WTC11 (cell line): ENCODE results near the gene C19orf67. TPM values are rescaled to one million over a fixed set of nuclear protein-coding genes. Genes with fewer than 3 reads are reported as not detected.

Experiments used
- ATAC-seq: fragments of 200-7000 bp; cut with Tn5 transposase; 2 replicates; pipeline ENCODE4 v1.10.0; 2021; ENCODE audit warnings: mild to moderate bottlenecking, moderate library complexity
- CTCF ChIA-PET: fragments of 300-600 bp; sonication (Branson Sonifier 250); formaldehyde crosslinking; loops from one replicate; lab custom pipeline; 2021; ENCODE audit warnings: antibody characterized with exemption; lab: Charles Lee
- POLR2A ChIA-PET: fragments of 350-600 bp; sonication (Branson Sonifier 250); formaldehyde crosslinking; loops from one replicate; lab custom pipeline; 2021; ENCODE audit warnings: antibody characterized with exemption; lab: Charles Lee
- DNase-seq: peaks from one replicate; pipeline ENCODE4 v3.0.0; 2021; ENCODE audit warnings: low spot score
- H3K27ac Mint-ChIP-seq: 2 replicates; pipeline ENCODE4 v1.8.0; 2021; ENCODE audit warnings: mixed read lengths
- H3K27me3 Mint-ChIP-seq: 2 replicates; pipeline ENCODE4 v1.8.0; 2021; ENCODE audit warnings: low read depth, mild to moderate bottlenecking, moderate library complexity, mixed read lengths
- H3K36me3 Mint-ChIP-seq: 2 replicates; pipeline ENCODE4 v1.8.0; 2021; ENCODE audit warnings: mixed read lengths
- H3K4me1 Mint-ChIP-seq: 2 replicates; pipeline ENCODE4 v1.8.0; 2022; ENCODE audit warnings: mixed read lengths
- H3K4me3 Mint-ChIP-seq: 2 replicates; pipeline ENCODE4 v1.8.0; 2021; ENCODE audit warnings: mild to moderate bottlenecking, moderate library complexity, mixed read lengths
- H3K9me3 Mint-ChIP-seq: 2 replicates; pipeline ENCODE4 v1.8.0; 2021; ENCODE audit warnings: mixed read lengths
- FOXP1 ChIP-seq: sonication (generic); formaldehyde crosslinking; IDR thresholded peaks from 2 replicates; pipeline ENCODE4 v1.8.0; 2022; ENCODE audit warnings: missing genetic modification reagents, mild to moderate bottlenecking, moderate library complexity, borderline replicate concordance
- GABPB1 ChIP-seq: sonication (generic); formaldehyde crosslinking; IDR thresholded peaks from 2 replicates; pipeline ENCODE4 v1.8.1; 2023; ENCODE audit warnings: mild to moderate bottlenecking, missing genetic modification reagents
- JAZF1 ChIP-seq: fragments of 250-450 bp; sonication (Bioruptor Pico); IDR thresholded peaks from 2 replicates; pipeline ENCODE4 v1.9.0; 2021; ENCODE audit warnings: moderate library complexity, mild to moderate bottlenecking, inconsistent platforms
- MYBL2 ChIP-seq: sonication (generic); formaldehyde crosslinking; IDR thresholded peaks from 2 replicates; pipeline ENCODE4 v1.8.1; 2023; ENCODE audit warnings: mild to moderate bottlenecking, moderate library complexity, missing genetic modification reagents
- RORB ChIP-seq: fragments of 250-450 bp; sonication (Bioruptor Pico); IDR thresholded peaks from 2 replicates; pipeline ENCODE4 v1.9.0; 2021; ENCODE audit warnings: mild to moderate bottlenecking
- SMAD3 ChIP-seq: sonication (generic); formaldehyde crosslinking; IDR thresholded peaks from 2 replicates; pipeline ENCODE4 v1.8.0; 2022; ENCODE audit warnings: missing genetic modification reagents, mild to moderate bottlenecking, borderline replicate concordance
- ZNF121 ChIP-seq: sonication (generic); formaldehyde crosslinking; IDR thresholded peaks from 2 replicates; pipeline ENCODE4 v1.8.0; 2023; ENCODE audit warnings: missing genetic modification reagents
- ZNF138 ChIP-seq: sonication (generic); formaldehyde crosslinking; conservative IDR thresholded peaks from 2 replicates; pipeline ENCODE4 v1.8.1; 2022; ENCODE audit warnings: mild to moderate bottlenecking, moderate library complexity, missing genetic modification reagents
- ZNF219 ChIP-seq: sonication (generic); formaldehyde crosslinking; IDR thresholded peaks from 2 replicates; pipeline ENCODE4 v1.8.0; 2023; ENCODE audit warnings: missing genetic modification reagents, mild to moderate bottlenecking, borderline replicate concordance
- ZNF263 ChIP-seq: sonication (generic); formaldehyde crosslinking; IDR thresholded peaks from 2 replicates; pipeline ENCODE4 v1.8.1; 2022; ENCODE audit warnings: low read depth, mild to moderate bottlenecking, moderate library complexity, missing genetic modification reagents
- total RNA-seq: library from RNA; stranded (reverse); gene quantifications from 3 replicates; pipeline ENCODE4 v1.2.3, GENCODE V29; 2021
- TF ChIP-seq, protein P1 (sequence below): fragments of 250-450 bp; sonication (Bioruptor Pico); IDR thresholded peaks from 2 replicates; pipeline ENCODE4 v1.9.0; 2021; ENCODE audit warnings: mild to moderate bottlenecking
- TF ChIP-seq, protein P2 (sequence below): sonication (generic); formaldehyde crosslinking; IDR thresholded peaks from 2 replicates; pipeline ENCODE4 v1.8.1; 2023; ENCODE audit warnings: mild to moderate bottlenecking, moderate library complexity, missing genetic modification reagents
- TF ChIP-seq, protein P3 (sequence below): sonication (generic); formaldehyde crosslinking; IDR thresholded peaks from 2 replicates; pipeline ENCODE4 v1.8.1; 2022; ENCODE audit warnings: missing genetic modification reagents, borderline replicate concordance
- TF ChIP-seq, protein P4 (sequence below): sonication (generic); formaldehyde crosslinking; conservative IDR thresholded peaks from 2 replicates; pipeline ENCODE4 v1.8.1; 2022; ENCODE audit warnings: mild to moderate bottlenecking, missing genetic modification reagents
- TF ChIP-seq, protein P5 (sequence below): fragments of 250-450 bp; sonication (Bioruptor Pico); IDR thresholded peaks from 2 replicates; pipeline ENCODE4 v1.9.0; 2021; ENCODE audit warnings: mild to moderate bottlenecking
- TF ChIP-seq, protein P6 (sequence below): sonication (generic); formaldehyde crosslinking; IDR thresholded peaks from 2 replicates; pipeline ENCODE4 v1.8.0; 2022; ENCODE audit warnings: mild to moderate bottlenecking, missing genetic modification reagents
- TF ChIP-seq, protein P7 (sequence below): sonication (generic); formaldehyde crosslinking; IDR thresholded peaks from 2 replicates; pipeline ENCODE4 v1.8.1; 2022; ENCODE audit warnings: mild to moderate bottlenecking, missing genetic modification reagents, moderate library complexity, borderline replicate concordance

The C19orf67 gene
- total RNA-seq, 1 experiment from 2014 or later: 0.35 TPM

DNA sequence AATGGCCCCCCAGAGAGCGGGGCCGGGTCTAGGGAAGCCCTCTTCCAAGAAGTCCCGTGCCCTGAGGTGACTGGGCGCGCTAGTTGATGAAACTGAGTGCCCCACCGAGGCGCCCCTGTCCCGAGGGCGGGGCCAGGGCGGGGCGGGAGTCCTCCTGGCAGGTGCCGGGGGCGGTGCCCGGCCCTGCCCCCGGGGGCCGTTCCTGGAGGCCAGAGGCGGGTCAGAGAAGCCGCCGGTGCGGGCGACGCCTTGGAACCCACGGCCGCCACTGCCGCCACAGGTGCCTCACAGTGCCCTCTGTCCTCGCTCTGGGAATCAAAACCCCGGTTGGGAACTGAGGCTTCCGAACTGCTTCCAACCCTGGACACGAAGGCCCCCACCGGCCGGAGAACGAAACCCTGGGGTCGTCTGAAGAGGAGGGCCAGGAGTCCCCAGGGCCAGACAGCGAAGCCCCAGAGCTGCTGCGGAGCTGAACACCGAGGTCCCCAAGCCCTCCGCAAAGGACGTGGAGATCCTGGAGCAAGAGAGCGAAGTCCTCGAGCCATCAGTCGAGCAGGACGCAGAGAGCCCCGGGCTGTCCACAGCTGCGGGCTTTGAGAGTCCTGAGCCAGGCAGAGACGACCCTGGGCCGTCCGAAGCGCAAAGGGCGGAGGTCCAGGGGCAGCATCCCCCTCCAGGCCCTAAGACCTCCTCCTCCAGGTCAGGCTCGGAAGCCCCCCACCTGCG, 12.9 kb downstream of the C19orf67 start, which contains the start of gene MISP3:
MISP3 (plus strand) TSS at position 252 of the 726 bp plus-strand sequence. CDS start 524 bp downstream, outside the sequence.
- H3K36me3 Mint-ChIP-seq: no peaks in the 10 kb centered on the region
- peaks cover 67% of the 10 kb centered on the region for H3K27me3 Mint-ChIP-seq
- no peak within 1 kb of the TSS for H3K27ac Mint-ChIP-seq
- ATAC-seq (peak; percentile 5), DNase-seq (no peak)
- TF ChIP-seq MYBL2 (0 out of 2 replicates have a peak, but pooled peaks have one; percentile 2), GABPB1 (CRISPR knock-in tag) (no peak)
- TF ChIP-seq, protein P1, sequence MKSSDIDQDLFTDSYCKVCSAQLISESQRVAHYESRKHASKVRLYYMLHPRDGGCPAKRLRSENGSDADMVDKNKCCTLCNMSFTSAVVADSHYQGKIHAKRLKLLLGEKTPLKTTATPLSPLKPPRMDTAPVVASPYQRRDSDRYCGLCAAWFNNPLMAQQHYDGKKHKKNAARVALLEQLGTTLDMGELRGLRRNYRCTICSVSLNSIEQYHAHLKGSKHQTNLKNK (CRISPR knock-in tag): no peak
- TF ChIP-seq, protein P2, sequence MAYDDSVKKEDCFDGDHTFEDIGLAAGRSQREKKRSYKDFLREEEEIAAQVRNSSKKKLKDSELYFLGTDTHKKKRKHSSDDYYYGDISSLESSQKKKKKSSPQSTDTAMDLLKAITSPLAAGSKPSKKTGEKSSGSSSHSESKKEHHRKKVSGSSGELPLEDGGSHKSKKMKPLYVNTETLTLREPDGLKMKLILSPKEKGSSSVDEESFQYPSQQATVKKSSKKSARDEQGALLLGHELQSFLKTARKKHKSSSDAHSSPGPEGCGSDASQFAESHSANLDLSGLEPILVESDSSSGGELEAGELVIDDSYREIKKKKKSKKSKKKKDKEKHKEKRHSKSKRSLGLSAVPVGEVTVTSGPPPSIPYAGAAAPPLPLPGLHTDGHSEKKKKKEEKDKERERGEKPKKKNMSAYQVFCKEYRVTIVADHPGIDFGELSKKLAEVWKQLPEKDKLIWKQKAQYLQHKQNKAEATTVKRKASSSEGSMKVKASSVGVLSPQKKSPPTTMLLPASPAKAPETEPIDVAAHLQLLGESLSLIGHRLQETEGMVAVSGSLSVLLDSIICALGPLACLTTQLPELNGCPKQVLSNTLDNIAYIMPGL (CRISPR knock-in tag): peak; percentile 2; the same call in 1 of the 2 replicates
- TF ChIP-seq, protein P3, sequence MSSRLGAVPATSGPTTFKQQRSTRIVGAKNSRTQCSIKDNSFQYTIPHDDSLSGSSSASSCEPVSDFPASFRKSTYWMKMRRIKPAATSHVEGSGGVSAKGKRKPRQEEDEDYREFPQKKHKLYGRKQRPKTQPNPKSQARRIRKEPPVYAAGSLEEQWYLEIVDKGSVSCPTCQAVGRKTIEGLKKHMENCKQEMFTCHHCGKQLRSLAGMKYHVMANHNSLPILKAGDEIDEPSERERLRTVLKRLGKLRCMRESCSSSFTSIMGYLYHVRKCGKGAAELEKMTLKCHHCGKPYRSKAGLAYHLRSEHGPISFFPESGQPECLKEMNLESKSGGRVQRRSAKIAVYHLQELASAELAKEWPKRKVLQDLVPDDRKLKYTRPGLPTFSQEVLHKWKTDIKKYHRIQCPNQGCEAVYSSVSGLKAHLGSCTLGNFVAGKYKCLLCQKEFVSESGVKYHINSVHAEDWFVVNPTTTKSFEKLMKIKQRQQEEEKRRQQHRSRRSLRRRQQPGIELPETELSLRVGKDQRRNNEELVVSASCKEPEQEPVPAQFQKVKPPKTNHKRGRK (CRISPR knock-in tag): no peak
- ChIA-PET POLR2A (interaction anchor here (1.0 to 1.4 kb wide), 2 partner anchors 16 to 192 kb away, joined by 3 to 4 read pairs; no protein-coding TSS in a partner anchor), CTCF (interaction anchor here (0.6 to 6.6 kb wide), 53 partner anchors 8 to 481 kb away, joined by 3 to 164 read pairs (median 6); partner anchors contain the start of genes ASF1B, DCAF15, IL27RA and NANOS3)
- H3K4me3 Mint-ChIP-seq: peak within 1 kb of the TSS; percentile 84
- peaks cover 8% of the 10 kb centered on the region; the same call in 1 of the 2 replicates for H3K4me1 Mint-ChIP-seq
- no peaks in the 10 kb centered on the region for H3K9me3 Mint-ChIP-seq

DNA sequence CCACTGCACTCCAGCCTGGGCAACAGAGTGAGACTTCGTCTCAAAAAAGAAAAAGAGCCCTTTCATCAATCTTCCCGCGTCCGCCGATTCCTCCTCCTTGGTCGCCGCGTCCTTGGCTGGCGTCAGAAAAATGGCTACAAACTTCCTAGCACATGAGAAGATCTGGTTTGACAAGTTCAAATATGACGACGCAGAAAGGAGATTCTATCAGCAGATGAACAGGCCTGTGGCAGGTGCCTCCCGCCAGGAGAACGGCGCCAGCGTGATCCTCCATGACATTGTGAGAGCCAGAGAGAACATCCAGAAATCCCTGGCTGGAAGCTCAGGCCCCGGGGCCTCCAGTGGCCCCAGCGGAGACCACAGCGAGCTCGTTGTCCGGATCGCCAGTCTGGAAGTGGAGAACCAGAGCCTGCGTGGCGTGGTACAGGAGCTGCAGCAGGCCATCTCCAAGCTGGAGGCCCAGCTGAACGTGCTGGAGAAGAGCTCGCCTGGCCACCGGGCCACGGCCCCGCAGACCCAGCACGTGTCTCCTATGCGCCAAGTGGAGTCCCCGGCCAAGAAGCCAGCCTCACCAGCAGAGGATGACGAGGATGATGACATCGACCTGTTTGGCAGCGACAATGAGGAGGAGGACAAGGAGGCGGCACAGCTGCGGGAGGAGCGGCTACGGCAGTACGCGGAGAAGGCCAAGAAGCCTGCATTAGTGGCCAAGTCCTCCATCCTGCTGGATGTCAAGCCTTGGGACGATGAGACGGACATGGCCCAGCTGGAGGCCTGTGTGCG, 15.1 kb downstream of the C19orf67 start:
- ATAC-seq (no peak), DNase-seq (no peak)
- Mint-ChIP-seq H3K4me3 (peak overlapping the region; percentile 34; the same call in 1 of the 2 replicates), H3K36me3 (no peaks in the 10 kb centered on the region), H3K27me3 (peaks cover 46% of the 10 kb centered on the region), H3K9me3 (no peaks in the 10 kb centered on the region), H3K4me1 (peaks cover 8% of the 10 kb centered on the region; the same call in 1 of the 2 replicates), H3K27ac (no peak overlapping the region)
- ChIA-PET CTCF (interaction anchor here (0.6 to 6.6 kb wide), 11 partner anchors 12 to 402 kb away, joined by 3 to 164 read pairs (median 13); partner anchors contain the start of genes PALM3 and PODNL1), POLR2A (no interaction called here)
- TF ChIP-seq, protein P4, sequence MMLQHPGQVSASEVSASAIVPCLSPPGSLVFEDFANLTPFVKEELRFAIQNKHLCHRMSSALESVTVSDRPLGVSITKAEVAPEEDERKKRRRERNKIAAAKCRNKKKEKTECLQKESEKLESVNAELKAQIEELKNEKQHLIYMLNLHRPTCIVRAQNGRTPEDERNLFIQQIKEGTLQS (CRISPR knock-in tag): no peak
- TF ChIP-seq, protein P5, sequence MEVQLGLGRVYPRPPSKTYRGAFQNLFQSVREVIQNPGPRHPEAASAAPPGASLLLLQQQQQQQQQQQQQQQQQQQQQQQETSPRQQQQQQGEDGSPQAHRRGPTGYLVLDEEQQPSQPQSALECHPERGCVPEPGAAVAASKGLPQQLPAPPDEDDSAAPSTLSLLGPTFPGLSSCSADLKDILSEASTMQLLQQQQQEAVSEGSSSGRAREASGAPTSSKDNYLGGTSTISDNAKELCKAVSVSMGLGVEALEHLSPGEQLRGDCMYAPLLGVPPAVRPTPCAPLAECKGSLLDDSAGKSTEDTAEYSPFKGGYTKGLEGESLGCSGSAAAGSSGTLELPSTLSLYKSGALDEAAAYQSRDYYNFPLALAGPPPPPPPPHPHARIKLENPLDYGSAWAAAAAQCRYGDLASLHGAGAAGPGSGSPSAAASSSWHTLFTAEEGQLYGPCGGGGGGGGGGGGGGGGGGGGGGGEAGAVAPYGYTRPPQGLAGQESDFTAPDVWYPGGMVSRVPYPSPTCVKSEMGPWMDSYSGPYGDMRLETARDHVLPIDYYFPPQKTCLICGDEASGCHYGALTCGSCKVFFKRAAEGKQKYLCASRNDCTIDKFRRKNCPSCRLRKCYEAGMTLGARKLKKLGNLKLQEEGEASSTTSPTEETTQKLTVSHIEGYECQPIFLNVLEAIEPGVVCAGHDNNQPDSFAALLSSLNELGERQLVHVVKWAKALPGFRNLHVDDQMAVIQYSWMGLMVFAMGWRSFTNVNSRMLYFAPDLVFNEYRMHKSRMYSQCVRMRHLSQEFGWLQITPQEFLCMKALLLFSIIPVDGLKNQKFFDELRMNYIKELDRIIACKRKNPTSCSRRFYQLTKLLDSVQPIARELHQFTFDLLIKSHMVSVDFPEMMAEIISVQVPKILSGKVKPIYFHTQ: no peak
- TF ChIP-seq, protein P1 (CRISPR knock-in tag): no peak
- TF ChIP-seq RORB (no peak), FOXP1 (CRISPR knock-in tag) (no peak), ZNF219 (no peak), ZNF138 (CRISPR knock-in tag) (no peak), ZNF263 (no peak), SMAD3 (no peak), JAZF1 (no peak), ZNF121 (CRISPR knock-in tag) (no peak)
- TF ChIP-seq, protein P6, sequence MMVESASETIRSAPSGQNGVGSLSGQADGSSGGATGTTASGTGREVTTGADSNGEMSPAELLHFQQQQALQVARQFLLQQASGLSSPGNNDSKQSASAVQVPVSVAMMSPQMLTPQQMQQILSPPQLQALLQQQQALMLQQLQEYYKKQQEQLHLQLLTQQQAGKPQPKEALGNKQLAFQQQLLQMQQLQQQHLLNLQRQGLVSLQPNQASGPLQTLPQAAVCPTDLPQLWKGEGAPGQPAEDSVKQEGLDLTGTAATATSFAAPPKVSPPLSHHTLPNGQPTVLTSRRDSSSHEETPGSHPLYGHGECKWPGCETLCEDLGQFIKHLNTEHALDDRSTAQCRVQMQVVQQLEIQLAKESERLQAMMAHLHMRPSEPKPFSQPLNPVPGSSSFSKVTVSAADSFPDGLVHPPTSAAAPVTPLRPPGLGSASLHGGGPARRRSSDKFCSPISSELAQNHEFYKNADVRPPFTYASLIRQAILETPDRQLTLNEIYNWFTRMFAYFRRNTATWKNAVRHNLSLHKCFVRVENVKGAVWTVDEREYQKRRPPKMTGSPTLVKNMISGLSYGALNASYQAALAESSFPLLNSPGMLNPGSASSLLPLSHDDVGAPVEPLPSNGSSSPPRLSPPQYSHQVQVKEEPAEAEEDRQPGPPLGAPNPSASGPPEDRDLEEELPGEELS (CRISPR knock-in tag): no peak
- TF ChIP-seq, protein P7, sequence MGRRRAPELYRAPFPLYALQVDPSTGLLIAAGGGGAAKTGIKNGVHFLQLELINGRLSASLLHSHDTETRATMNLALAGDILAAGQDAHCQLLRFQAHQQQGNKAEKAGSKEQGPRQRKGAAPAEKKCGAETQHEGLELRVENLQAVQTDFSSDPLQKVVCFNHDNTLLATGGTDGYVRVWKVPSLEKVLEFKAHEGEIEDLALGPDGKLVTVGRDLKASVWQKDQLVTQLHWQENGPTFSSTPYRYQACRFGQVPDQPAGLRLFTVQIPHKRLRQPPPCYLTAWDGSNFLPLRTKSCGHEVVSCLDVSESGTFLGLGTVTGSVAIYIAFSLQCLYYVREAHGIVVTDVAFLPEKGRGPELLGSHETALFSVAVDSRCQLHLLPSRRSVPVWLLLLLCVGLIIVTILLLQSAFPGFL (CRISPR knock-in tag): no peak
